ENCODE measurements around the gene KCTD4. TPM values are rescaled to one million over a fixed set of nuclear protein-coding genes. Genes with fewer than 3 reads are reported as not detected.

The KCTD4 gene
- total and polyA plus RNA-seq, 4 donors = not detected

GRCh38 chr13:45162194-45162593 is 38.7 kb downstream of the KCTD4 start:
- H3K36me3 ChIP-seq (ENCODE audit: control insufficient read depth in 4 of 4, insufficient read depth in 4 of 4, low read length in 4 of 4) = peaks cover 2 to 5% (median 3%) of the 10 kb centered on the region in 4 donors
- no peak overlapping the region for H3K4me3 ChIP-seq
- H3K9me3 ChIP-seq (ENCODE audit: control insufficient read depth in 4 of 4, insufficient read depth in 3 of 4, low read length in 3 of 4) = no peaks in the 10 kb centered on the region
- DNase-seq = peak in 1 of 3 donors; percentile 6
- H3K4me1 ChIP-seq (ENCODE audit: control insufficient read depth in 5 of 5, insufficient read depth in 5 of 5, low read length in 5 of 5) = peaks cover 0 to 5% (median 0%) of the 10 kb centered on the region in 5 donors
- ATAC-seq (ENCODE audit: insufficient read depth, low FRiP score) = no peak
- no peak overlapping the region for H3K27ac ChIP-seq (ENCODE audit: low read depth in 1 of 2, low read length in 1 of 2)
- no peak for TF ChIP-seq CTCF (IDR thresholded peaks at IDR 0.05; ENCODE audit: control extremely low read depth, extremely low read depth)
- 88 to 90% methylated on average over 1 of the region's 1 CpG for WGBS, 2 donors
- H3K9ac ChIP-seq (ENCODE audit: insufficient read depth in 1 of 2, low read length in 2 of 2) = no peak overlapping the region
- H3K27me3 ChIP-seq (ENCODE audit: control insufficient read depth in 3 of 3, insufficient read depth in 3 of 3, low read length in 2 of 3) = no peaks in the 10 kb centered on the region

GRCh38 chr13:45156565-45157361 is 44.1 kb downstream of the KCTD4 start:
- H3K36me3 ChIP-seq (ENCODE audit: control insufficient read depth in 4 of 4, insufficient read depth in 4 of 4, low read length in 4 of 4) = peaks cover 0 to 3% (median 3%) of the 10 kb centered on the region in 4 donors
- DNase-seq (no peak), ATAC-seq (ENCODE audit: insufficient read depth, low FRiP score) (no peak)
- no peak overlapping the region for H3K27ac ChIP-seq (ENCODE audit: low read depth in 1 of 2, low read length in 1 of 2)
- H3K4me3 ChIP-seq = no peak overlapping the region
- no peaks in the 10 kb centered on the region for H3K27me3 ChIP-seq (ENCODE audit: control insufficient read depth in 3 of 3, insufficient read depth in 3 of 3, low read length in 2 of 3)
- H3K4me1 ChIP-seq (ENCODE audit: control insufficient read depth in 5 of 5, insufficient read depth in 5 of 5, low read length in 5 of 5) = peaks cover 0 to 2% (median 0%) of the 10 kb centered on the region in 5 donors
- TF ChIP-seq CTCF (IDR thresholded peaks at IDR 0.05; ENCODE audit: control extremely low read depth, extremely low read depth) = no peak
- no peak overlapping the region for H3K9ac ChIP-seq (ENCODE audit: insufficient read depth in 1 of 2, low read length in 2 of 2)
- no peaks in the 10 kb centered on the region for H3K9me3 ChIP-seq (ENCODE audit: control insufficient read depth in 4 of 4, insufficient read depth in 3 of 4, low read length in 3 of 4)
- WGBS, 2 donors = 90 to 93% methylated on average over 7 of the region's 7 CpGs

- no peaks in the 10 kb centered on the region for H3K9me3 ChIP-seq (ENCODE audit: control insufficient read depth in 4 of 4, insufficient read depth in 3 of 4, low read length in 3 of 4)
- 80 to 82% methylated on average over 1 of the region's 1 CpG for WGBS, 2 donors
- ATAC-seq (ENCODE audit: insufficient read depth, low FRiP score) (no peak), DNase-seq (no peak)
- H3K4me1 ChIP-seq (ENCODE audit: control insufficient read depth in 5 of 5, insufficient read depth in 5 of 5, low read length in 5 of 5) = peaks cover 0 to 8% (median 0%) of the 10 kb centered on the region in 5 donors
- H3K9ac ChIP-seq (ENCODE audit: insufficient read depth in 1 of 2, low read length in 2 of 2) = no peak overlapping the region
- H3K36me3 ChIP-seq (ENCODE audit: control insufficient read depth in 4 of 4, insufficient read depth in 4 of 4, low read length in 4 of 4) = peaks cover 0 to 2% (median 0%) of the 10 kb centered on the region in 4 donors
- H3K27ac ChIP-seq (ENCODE audit: low read depth in 1 of 2, low read length in 1 of 2) = no peak overlapping the region
- H3K27me3 ChIP-seq (ENCODE audit: control insufficient read depth in 3 of 3, insufficient read depth in 3 of 3, low read length in 2 of 3) = no peaks in the 10 kb centered on the region
- H3K4me3 ChIP-seq = no peak overlapping the region
- no peak for TF ChIP-seq CTCF (IDR thresholded peaks at IDR 0.05; ENCODE audit: control extremely low read depth, extremely low read depth)
These were observed 50.9 kb downstream of the KCTD4 start for GRCh38 chr13:45149964-45150363.
